Fibroblast of pulmonary artery (primary cell): ENCODE results near the gene SLCO4A1.

Source experiments
- DNase-seq: peaks from one replicate; pipeline ENCODE4 v3.0.0-alpha.2; 2010; ENCODE audit warnings: low read depth
- H3K4me3 ChIP-seq: replicated peaks from 2 replicates; pipeline ENCODE4 v1.5.1; 2011; ENCODE audit warnings: low read depth, mild to moderate bottlenecking, control low read depth, low read length, moderate library complexity
- TF ChIP-seq, protein P1 (sequence below): IDR thresholded peaks from 2 replicates; pipeline ENCODE4 v1.5.1; 2011; ENCODE audit warnings: mild to moderate bottlenecking, control low read depth, low read length, inconsistent platforms; ENCODE audit errors: missing control alignments

Gene SLCO4A1

DNA sequence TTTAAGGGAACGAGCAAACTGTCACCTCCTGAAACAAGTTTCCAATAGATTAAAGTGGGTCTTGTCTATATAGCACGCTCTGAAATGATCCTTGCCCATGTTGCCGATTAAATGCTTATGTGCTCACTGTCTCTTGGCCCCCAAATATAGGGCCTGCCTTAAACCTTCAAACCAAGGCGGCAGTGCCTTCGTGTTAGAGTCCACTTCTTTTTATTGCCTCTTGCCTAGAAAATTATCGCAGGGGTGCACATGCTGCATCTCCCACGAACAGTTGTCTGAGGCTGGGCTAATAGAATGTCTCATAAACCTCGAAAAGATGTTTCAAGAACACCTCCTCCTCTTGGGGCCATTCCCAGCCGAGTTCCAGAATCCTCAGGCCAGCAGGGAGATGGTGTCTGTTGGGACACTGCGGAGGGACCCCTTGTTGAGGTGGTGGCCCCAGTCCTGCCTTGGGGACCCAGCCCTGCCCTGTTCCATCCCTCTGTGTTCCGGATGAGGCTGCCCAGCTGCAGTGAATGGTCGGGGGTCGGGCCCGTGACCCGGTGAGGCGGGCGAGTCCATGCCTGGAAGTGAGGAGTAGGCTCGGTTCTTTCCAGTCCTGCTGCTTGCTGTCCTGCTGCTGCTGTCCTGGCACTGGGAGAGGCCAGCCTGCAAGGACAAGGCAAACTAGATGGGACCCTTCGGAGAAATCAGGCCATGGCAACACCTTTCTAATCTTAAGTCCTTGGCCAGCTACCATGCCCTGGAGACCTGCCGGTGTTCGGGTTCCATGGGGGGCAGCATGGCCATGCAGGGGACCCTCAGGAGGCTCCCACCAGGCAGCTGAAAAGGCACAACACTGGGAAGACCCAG is 34.7 kb upstream of the SLCO4A1 start:
- H3K4me3 ChIP-seq: no peak overlapping the region
- TF ChIP-seq, protein P1, sequence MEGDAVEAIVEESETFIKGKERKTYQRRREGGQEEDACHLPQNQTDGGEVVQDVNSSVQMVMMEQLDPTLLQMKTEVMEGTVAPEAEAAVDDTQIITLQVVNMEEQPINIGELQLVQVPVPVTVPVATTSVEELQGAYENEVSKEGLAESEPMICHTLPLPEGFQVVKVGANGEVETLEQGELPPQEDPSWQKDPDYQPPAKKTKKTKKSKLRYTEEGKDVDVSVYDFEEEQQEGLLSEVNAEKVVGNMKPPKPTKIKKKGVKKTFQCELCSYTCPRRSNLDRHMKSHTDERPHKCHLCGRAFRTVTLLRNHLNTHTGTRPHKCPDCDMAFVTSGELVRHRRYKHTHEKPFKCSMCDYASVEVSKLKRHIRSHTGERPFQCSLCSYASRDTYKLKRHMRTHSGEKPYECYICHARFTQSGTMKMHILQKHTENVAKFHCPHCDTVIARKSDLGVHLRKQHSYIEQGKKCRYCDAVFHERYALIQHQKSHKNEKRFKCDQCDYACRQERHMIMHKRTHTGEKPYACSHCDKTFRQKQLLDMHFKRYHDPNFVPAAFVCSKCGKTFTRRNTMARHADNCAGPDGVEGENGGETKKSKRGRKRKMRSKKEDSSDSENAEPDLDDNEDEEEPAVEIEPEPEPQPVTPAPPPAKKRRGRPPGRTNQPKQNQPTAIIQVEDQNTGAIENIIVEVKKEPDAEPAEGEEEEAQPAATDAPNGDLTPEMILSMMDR: no peak
- no peak for DNase-seq

GRCh38 chr20:62608218-62608565 is 34.1 kb upstream of the SLCO4A1 start:
- TF ChIP-seq, protein P1: no peak
- no peak for DNase-seq
- H3K4me3 ChIP-seq: no peak overlapping the region

DNA sequence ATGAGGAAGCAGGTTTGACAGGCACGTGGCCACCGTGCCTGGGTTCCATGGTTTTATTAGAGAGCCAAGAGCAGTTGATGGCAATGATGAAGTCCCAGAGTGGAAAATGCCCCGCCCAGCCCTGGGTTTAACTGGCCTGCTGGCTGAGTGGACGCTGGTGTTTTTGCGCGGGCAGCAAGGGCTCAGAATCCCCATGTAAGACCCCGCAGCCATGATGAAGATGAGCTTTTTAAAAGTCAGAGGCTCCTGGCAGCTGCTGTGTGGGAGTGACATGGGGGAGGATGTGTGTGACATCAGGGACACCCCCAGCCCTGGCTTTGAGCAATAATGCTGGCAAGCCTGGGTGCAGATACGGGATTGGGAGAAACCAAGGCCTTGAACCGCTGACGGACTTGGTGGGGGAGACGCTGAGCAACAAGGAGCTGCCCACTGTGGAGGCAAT is 33.0 kb upstream of the SLCO4A1 start:
- TF ChIP-seq, protein P1: no peak
- H3K4me3 ChIP-seq: no peak overlapping the region
- DNase-seq: no peak

GRCh38 chr20:62609811-62610757 is 32.2 kb upstream of the SLCO4A1 start:
- no peak overlapping the region for H3K4me3 ChIP-seq
- no peak for DNase-seq
- TF ChIP-seq, protein P1: no peak

- TF ChIP-seq, protein P1: no peak
- H3K4me3 ChIP-seq: no peak overlapping the region
- no peak for DNase-seq
Measured at GRCh38 chr20:62611012-62611411, 31.3 kb upstream of the SLCO4A1 start.

- no peak for DNase-seq
- no peak overlapping the region for H3K4me3 ChIP-seq
- TF ChIP-seq, protein P1: no peak
Measured at GRCh38 chr20:62611819-62612218, 30.5 kb upstream of the SLCO4A1 start.
